ENCODE results near the gene GRK1.
"Not testable (repeated sequence)": the region's sequence is repeated elsewhere in the genome, so short reads cannot be mapped to it uniquely, and the experiment has no call there.

The GRK1 gene

GRCh38 chr13:113667771-113668490 lies 912 bp downstream of the GRK1 start:
- FAIRE-seq = no peak

GRCh38 chr13:113668491-113668971 lies 1.5 kb downstream of the GRK1 start:
- FAIRE-seq = no peak

- FAIRE-seq = no peak
Observed at GRCh38 chr13:113669231-113669754, 2.3 kb downstream of the GRK1 start.

GRCh38 chr13:113669755-113670341 lies 2.8 kb downstream of the GRK1 start:
- FAIRE-seq = no peak

GRCh38 chr13:113670541-113670940 lies 3.5 kb downstream of the GRK1 start:
- FAIRE-seq = no peak

GRCh38 chr13:113671066-113672001 lies 4.3 kb downstream of the GRK1 start:
- FAIRE-seq = no peak

- no peak for FAIRE-seq
Observed at GRCh38 chr13:113672002-113672651, 5.1 kb downstream of the GRK1 start.

GRCh38 chr13:113722921-113723320 lies 55.9 kb downstream of the GRK1 start:
- no peak for FAIRE-seq

- no peak for FAIRE-seq
Observed at GRCh38 chr13:113723410-113724015, 56.5 kb downstream of the GRK1 start.

GRCh38 chr13:113724016-113724758 lies 57.2 kb downstream of the GRK1 start:
- FAIRE-seq = no peak

GRCh38 chr13:113724780-113725315 lies 57.8 kb downstream of the GRK1 start:
- no peak for FAIRE-seq

- FAIRE-seq = not testable (repeated sequence)
Observed at GRCh38 chr13:113725329-113726105, 58.5 kb downstream of the GRK1 start.

- FAIRE-seq = not testable (repeated sequence)
Observed at GRCh38 chr13:113726106-113726821, 59.2 kb downstream of the GRK1 start.

GRCh38 chr13:113726961-113727411 lies 60.0 kb downstream of the GRK1 start:
- FAIRE-seq = no peak

GRCh38 chr13:113728571-113729054 lies 61.6 kb downstream of the GRK1 start:
- FAIRE-seq = no peak

- no peak for FAIRE-seq
Observed at GRCh38 chr13:113729187-113730019, 62.4 kb downstream of the GRK1 start.

GRCh38 chr13:113730258-113730691 lies 63.3 kb downstream of the GRK1 start:
- no peak for FAIRE-seq

- FAIRE-seq = no peak
Observed at GRCh38 chr13:113730831-113731191, 63.8 kb downstream of the GRK1 start.
